ENCODE results near the gene CD27.

GRCh38 chr12:6469092-6469491, 24.3 kb downstream of the CD27 start:
- TF ChIP-seq, protein P1, sequence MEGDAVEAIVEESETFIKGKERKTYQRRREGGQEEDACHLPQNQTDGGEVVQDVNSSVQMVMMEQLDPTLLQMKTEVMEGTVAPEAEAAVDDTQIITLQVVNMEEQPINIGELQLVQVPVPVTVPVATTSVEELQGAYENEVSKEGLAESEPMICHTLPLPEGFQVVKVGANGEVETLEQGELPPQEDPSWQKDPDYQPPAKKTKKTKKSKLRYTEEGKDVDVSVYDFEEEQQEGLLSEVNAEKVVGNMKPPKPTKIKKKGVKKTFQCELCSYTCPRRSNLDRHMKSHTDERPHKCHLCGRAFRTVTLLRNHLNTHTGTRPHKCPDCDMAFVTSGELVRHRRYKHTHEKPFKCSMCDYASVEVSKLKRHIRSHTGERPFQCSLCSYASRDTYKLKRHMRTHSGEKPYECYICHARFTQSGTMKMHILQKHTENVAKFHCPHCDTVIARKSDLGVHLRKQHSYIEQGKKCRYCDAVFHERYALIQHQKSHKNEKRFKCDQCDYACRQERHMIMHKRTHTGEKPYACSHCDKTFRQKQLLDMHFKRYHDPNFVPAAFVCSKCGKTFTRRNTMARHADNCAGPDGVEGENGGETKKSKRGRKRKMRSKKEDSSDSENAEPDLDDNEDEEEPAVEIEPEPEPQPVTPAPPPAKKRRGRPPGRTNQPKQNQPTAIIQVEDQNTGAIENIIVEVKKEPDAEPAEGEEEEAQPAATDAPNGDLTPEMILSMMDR (IDR thresholded peaks at IDR 0.05) = no peak
- TF ChIP-seq POLR2A (IDR thresholded peaks at IDR 0.05) = no peak

Measured in transverse colon (tissue), 3 donors.